Ascending aorta (tissue), 2 donors: Measurements from ENCODE around the gene ZNF470. TPM values are rescaled to one million over a fixed set of nuclear protein-coding genes. Genes with fewer than 3 reads are reported as not detected.
A peak's percentile ranks its signal among the peaks of the same experiment; 100 is the strongest.

ENCODE experiments used
- DNase-seq, 2 donors: peaks; one replicate each; pipeline ENCODE4 v3.0.0-alpha.2; 2019; ENCODE audit warnings: low spot score in 2 of 2
- H3K27ac ChIP-seq, 2 donors: fragments of 200-600 bp; sonication (generic); one replicate each; pipeline ENCODE4 v1.5.1; 2016 to 2017; ENCODE audit warnings: mild to moderate bottlenecking in 1 of 2
- H3K27me3 ChIP-seq: fragments of 200-600 bp; sonication (generic); one replicate; pipeline ENCODE4 v1.5.1; 2017
- H3K36me3 ChIP-seq, 2 donors: fragments of 200-600 bp; sonication (generic); one replicate each; pipeline ENCODE4 v1.5.1; 2016
- H3K4me1 ChIP-seq, 2 donors: fragments of 200-600 bp; sonication (generic); one replicate each; pipeline ENCODE4 v1.5.1; 2016 to 2017; ENCODE audit warnings: mild to moderate bottlenecking in 1 of 2
- H3K4me3 ChIP-seq, 2 donors: fragments of 200-600 bp; sonication (generic); one replicate each; pipeline ENCODE4 v1.5.1; 2016 to 2017; ENCODE audit warnings: mild to moderate bottlenecking in 1 of 2
- H3K9me3 ChIP-seq, 2 donors: fragments of 200-600 bp; sonication (generic); one replicate each; pipeline ENCODE4 v1.5.1; 2016
- CTCF ChIP-seq, 3 experiments: fragments of 200-600 bp in 2 of 3; fragments of 450-650 bp in 1 of 3; sonication (generic) in 2 of 3; IDR thresholded peaks; one replicate each; pipeline ENCODE4 v1.5.1; 2016 to 2019; ENCODE audit warnings: antibody characterized with exemption in 3 of 3, mild to moderate bottlenecking in 1 of 3, moderate library complexity in 1 of 3
- intact Hi-C: fragments of 100-400 bp; cut with DNase I; formaldehyde crosslinking; loops from one replicate; pipeline ENCODE4 v1.15.1; 2023
- total RNA-seq: library from RNA; depleted of rRNA; stranded (reverse); fragments of >200 nt; gene quantifications from one replicate; pipeline ENCODE4 v1.1.0, GENCODE V29; 2016

The ZNF470 gene
- 0.21 TPM for total RNA-seq

DNA sequence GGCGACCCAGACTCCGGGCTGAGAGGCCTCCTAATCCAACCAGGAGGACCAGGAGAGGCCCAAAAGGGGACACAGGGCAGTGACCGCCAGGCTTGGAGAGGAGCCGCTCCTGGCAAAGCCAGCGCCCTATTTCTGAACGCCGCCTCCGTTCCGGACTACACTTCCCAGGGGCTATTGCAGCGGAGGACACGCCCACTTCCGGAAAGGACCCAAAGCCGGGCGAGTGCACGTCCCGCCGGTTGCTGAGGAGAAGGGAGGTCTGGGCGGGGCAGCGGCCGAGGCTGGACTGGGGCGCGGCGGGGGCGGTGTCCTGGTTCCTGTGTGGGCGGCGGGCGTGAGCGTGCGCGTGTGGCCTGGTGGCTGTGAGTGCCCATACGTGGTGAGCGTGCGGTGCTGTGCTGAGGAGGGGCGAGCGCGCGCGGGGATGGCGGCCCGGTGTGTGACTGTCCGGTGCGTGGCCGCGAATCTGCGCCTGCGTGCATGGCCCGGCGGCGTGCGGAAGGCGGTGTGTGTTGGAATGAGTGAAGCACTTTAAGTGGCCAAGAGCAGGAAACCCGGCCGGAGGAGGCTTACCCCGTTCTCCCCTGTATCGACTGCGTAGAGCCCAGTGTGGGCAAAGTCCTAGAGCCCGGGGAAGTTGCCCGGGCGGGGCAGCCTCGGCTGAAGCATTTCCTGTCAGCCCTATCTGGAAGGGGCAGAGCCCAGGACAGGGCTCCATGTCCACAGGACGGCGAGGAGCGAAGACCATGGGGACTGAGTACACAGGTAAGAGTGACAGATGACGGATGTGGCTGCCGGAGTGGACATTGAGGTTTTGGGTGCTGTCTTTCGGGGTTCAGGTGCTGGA is at the start of gene ZNF470:
Gene ZNF470 (plus strand): TSS at position 195 of the 847 bp plus-strand sequence. CDS start 2,844 bp downstream, outside the sequence.
- H3K4me1 ChIP-seq, result peaks cover 0 to 4% of the 10 kb centered on the region in 2 donors
- intact Hi-C loops, result loop anchor here (1.0 to 10.0 kb wide), 4 partner anchors 28 to 163 kb away; partner anchors contain the start of genes ZFP28, ZNF471, ZNF583 and ZNF71
- no peak for TF ChIP-seq CTCF (IDR thresholded peaks at IDR 0.05)
- H3K9me3 ChIP-seq, result peaks cover 53 to 83% of the 10 kb centered on the region in 2 donors
- H3K27ac ChIP-seq, result peak within 1 kb of the TSS; percentile 76 to 80
- H3K36me3 ChIP-seq, result peaks cover 35 to 39% of the 10 kb centered on the region in 2 donors
- peak within 1 kb of the TSS; percentile 82 to 90 for H3K4me3 ChIP-seq
- no peaks in the 10 kb centered on the region for H3K27me3 ChIP-seq
- DNase-seq, result peak; percentile 82 to 97

DNA sequence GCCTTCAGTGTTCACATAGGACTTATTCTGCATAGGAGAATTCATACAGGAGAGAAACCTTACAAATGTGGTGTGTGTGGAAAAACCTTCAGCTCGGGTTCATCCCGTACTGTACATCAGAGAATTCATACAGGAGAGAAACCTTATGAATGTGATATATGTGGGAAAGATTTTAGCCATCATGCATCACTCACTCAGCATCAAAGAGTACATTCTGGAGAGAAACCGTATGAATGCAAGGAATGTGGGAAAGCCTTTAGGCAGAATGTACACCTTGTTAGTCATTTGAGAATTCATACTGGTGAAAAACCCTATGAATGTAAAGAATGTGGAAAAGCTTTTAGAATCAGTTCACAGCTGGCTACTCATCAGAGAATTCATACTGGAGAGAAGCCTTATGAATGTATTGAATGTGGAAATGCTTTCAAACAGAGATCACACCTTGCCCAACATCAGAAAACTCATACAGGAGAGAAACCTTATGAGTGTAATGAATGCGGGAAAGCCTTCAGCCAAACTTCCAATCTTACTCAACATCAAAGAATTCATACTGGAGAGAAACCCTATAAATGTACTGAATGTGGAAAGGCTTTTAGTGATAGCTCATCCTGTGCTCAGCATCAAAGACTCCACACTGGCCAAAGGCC is 41.9 kb upstream of the ZNF470 start:
- Histone ChIP-seq H3K36me3 (peaks cover 51 to 65% of the 10 kb centered on the region in 2 donors), H3K9me3 (peaks cover 94 to 100% of the 10 kb centered on the region in 2 donors), H3K4me1 (no peaks in the 10 kb centered on the region), H3K4me3 (no peak overlapping the region), H3K27ac (no peak overlapping the region), H3K27me3 (no peaks in the 10 kb centered on the region)
- no peak for TF ChIP-seq CTCF (IDR thresholded peaks at IDR 0.05)
- DNase-seq, result no peak
- intact Hi-C loops, result no loop called here

DNA sequence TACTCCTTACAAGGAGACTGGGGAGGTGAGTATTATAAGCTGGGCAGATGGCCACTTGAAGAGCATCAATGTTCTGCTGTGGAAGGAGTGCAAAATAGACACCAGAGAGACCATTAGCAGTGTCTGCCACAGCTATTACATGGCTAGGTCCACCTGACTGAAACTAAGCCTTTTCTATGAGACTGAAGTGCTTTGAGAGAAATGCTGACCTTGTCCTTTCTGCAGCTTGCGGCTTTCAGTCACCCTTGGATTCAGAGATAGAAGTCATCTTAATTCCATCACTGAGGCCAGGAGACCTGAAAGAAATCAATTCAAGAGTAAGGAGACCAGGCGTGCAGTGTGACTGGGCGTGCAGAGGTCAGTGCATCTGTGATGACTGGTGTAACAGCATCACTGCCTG is 29.8 kb upstream of the ZNF470 start:
- intact Hi-C loops, result no loop called here
- Histone ChIP-seq H3K9me3 (peaks cover 44 to 87% of the 10 kb centered on the region in 2 donors), H3K4me3 (peak overlapping the region; percentile 85 to 92), H3K36me3 (peaks cover 15 to 27% of the 10 kb centered on the region in 2 donors), H3K27me3 (no peaks in the 10 kb centered on the region), H3K4me1 (peaks cover 0 to 10% of the 10 kb centered on the region in 2 donors), H3K27ac (no peak overlapping the region)
- DNase-seq, result no peak
- no peak for TF ChIP-seq CTCF (IDR thresholded peaks at IDR 0.05)

DNA sequence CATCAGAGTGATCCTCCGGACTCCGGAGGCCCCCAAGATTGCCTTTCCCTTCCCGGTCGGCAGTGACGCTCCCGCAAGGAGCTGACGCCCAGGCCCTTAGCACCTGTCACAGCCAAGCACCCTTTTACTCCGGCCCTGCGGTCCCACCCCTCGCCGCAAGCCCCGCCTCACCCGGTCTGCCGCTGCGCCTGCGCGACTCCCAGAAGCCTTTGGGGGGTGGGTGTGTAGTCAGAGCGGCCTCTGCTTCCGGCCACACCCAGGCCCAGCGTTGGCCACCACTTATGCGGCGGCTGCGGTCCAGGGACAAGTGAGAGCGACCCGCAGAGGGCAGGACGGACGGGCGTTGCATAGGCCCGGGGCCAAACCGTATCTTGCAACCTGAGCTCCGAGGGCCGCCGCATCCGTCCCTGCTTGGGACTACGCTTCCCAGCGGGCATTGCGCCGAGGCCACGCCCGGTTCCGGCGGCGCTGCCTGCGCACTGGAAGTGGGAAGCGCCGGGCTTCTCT is 29.0 kb upstream of the ZNF470 start:
- peak; percentile 45 to 93 for DNase-seq
- Histone ChIP-seq H3K4me1 (peaks cover 0 to 10% of the 10 kb centered on the region in 2 donors), H3K4me3 (peak overlapping the region; percentile 85 to 92), H3K36me3 (peaks cover 15 to 34% of the 10 kb centered on the region in 2 donors), H3K27me3 (no peaks in the 10 kb centered on the region), H3K9me3 (peaks cover 43 to 86% of the 10 kb centered on the region in 2 donors), H3K27ac (peak overlapping the region; percentile 91 to 94)
- intact Hi-C loops, result loop anchor here (1.0 to 2.0 kb wide), 6 partner anchors 29 to 145 kb away; partner anchors contain the start of genes ZNF470, ZNF471, ZNF582 and ZNF583
- no peak for TF ChIP-seq CTCF (IDR thresholded peaks at IDR 0.05)

DNA sequence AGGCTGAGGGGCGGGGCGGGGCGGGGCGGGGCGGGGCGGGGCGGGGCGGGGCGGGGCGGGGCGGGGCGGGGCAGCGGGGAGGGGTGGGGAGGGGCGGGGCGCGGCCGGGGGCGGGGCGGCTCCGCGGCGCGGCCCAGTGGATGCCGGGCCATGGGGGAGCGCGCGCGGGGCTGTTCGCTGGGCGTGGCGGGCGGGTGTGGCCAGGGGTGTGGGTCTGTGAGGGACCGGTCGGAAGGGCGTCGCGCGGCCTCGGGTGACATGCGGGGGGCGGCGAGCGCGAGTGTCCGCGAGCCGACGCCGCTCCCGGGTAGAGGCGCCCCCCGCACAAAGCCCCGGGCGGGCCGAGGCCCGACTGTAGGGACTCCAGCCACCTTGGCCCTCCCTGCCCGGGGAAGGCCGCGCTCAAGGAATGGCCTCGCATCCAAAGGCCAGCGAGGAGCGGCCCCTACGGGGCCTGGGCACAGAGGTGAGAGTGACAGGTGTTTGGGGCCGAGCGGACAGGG is 28.5 kb upstream of the ZNF470 start, which contains the start of gene ZFP28:
Gene ZFP28 (plus strand): TSS at position 188 of the 503 bp plus-strand sequence. CDS start 71 bp downstream, at position 259.
- intact Hi-C loops, result loop anchor here (1.0 to 2.0 kb wide), 6 partner anchors 28 to 146 kb away; partner anchors contain the start of genes ZNF470, ZNF471, ZNF582 and ZNF583
- TF ChIP-seq CTCF (IDR thresholded peaks at IDR 0.05), result no peak
- peak; percentile 23 to 84 for DNase-seq
- Histone ChIP-seq H3K36me3 (peaks cover 15 to 39% of the 10 kb centered on the region in 2 donors), H3K27ac (peak within 1 kb of the TSS; percentile 91 to 94), H3K27me3 (no peaks in the 10 kb centered on the region), H3K9me3 (peaks cover 43 to 86% of the 10 kb centered on the region in 2 donors), H3K4me3 (peak within 1 kb of the TSS; percentile 85 to 92), H3K4me1 (peaks cover 0 to 10% of the 10 kb centered on the region in 2 donors)
